ENCODE measurements around the gene CPAMD8.

DNA sequence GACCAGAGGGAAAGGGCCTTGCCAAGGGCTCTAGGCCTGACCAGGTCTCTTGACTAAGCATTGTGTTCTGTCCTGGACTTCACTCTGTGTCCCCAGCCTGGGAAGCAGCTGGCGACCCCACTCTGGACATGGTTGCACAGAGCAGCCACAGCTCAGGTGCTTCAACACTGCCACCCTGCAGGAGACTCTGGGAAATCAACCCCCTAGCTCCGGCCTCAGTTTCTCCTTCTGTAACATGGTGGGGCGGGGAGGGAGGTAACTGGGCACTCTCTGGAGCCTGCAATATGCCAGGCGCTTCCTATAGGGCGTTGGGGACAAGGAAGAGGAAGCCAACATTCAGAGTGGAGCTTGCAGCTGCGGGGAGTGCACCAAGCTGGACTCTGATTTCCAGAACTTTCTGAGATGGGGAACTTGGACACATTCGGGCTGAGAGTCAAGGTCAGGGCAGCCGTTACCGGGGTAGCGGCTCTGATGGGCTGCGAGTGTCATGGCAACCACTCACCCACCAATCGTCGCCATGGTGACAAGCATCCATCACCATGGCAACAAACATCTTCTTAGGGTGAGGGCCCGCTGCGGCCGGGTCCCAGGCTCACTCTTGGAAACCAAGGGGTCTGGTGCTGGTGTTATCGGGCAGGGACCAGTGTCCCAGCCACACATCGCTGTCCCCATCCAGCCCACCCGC is 125.0 kb downstream of the CPAMD8 start:
- TF ChIP-seq, protein P1, sequence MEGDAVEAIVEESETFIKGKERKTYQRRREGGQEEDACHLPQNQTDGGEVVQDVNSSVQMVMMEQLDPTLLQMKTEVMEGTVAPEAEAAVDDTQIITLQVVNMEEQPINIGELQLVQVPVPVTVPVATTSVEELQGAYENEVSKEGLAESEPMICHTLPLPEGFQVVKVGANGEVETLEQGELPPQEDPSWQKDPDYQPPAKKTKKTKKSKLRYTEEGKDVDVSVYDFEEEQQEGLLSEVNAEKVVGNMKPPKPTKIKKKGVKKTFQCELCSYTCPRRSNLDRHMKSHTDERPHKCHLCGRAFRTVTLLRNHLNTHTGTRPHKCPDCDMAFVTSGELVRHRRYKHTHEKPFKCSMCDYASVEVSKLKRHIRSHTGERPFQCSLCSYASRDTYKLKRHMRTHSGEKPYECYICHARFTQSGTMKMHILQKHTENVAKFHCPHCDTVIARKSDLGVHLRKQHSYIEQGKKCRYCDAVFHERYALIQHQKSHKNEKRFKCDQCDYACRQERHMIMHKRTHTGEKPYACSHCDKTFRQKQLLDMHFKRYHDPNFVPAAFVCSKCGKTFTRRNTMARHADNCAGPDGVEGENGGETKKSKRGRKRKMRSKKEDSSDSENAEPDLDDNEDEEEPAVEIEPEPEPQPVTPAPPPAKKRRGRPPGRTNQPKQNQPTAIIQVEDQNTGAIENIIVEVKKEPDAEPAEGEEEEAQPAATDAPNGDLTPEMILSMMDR (IDR thresholded peaks at IDR 0.05) = no peak
- TF ChIP-seq EZH2phosphoT487 (IDR thresholded peaks at IDR 0.05) (no peak), EZH2 (IDR thresholded peaks at IDR 0.05) (no peak)
